ENCODE data around the gene LIME1.

The LIME1 gene, protein sequence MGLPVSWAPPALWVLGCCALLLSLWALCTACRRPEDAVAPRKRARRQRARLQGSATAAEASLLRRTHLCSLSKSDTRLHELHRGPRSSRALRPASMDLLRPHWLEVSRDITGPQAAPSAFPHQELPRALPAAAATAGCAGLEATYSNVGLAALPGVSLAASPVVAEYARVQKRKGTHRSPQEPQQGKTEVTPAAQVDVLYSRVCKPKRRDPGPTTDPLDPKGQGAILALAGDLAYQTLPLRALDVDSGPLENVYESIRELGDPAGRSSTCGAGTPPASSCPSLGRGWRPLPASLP

GRCh38 chr20:63735859-63736718 is at the start of gene LIME1:
Gene LIME1 (plus strand): TSS chr20:63736664. CDS start chr20:63737550, 886 bp downstream.
- DNase-seq, result no peak

DNA sequence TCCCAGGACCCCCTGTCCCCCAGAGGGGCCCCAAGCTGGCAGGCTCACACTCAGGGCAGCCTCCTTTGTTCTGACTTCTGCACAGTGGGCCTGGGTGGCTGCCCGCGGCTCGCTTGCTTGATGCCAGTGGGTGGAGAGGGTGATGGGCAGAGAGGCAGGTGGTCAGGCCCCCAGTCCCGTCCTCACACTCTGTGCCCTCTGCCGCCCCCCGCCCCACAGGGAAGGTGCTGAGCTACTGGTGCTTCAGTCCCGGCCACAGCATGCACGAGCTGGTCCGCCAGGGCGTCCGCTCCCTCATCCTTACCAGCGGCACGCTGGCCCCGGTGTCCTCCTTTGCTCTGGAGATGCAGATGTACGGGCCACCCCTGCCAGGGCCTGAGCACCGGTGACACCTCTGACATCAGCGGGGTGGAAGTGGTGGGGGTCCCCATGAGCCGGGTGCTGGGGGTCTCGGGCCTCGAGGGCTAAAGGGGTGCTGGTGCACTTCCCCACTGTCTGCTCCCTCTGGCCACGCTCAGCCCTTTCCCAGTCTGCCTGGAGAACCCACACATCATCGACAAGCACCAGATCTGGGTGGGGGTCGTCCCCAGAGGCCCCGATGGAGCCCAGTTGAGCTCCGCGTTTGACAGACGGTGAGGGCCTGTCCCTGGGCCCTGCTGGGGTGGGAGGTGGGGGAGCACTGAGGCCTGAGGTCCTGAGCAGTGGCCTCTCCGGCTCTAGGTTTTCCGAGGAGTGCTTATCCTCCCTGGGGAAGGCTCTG is 48.9 kb upstream of the LIME1 start:
- DNase-seq, result no peak

DNA sequence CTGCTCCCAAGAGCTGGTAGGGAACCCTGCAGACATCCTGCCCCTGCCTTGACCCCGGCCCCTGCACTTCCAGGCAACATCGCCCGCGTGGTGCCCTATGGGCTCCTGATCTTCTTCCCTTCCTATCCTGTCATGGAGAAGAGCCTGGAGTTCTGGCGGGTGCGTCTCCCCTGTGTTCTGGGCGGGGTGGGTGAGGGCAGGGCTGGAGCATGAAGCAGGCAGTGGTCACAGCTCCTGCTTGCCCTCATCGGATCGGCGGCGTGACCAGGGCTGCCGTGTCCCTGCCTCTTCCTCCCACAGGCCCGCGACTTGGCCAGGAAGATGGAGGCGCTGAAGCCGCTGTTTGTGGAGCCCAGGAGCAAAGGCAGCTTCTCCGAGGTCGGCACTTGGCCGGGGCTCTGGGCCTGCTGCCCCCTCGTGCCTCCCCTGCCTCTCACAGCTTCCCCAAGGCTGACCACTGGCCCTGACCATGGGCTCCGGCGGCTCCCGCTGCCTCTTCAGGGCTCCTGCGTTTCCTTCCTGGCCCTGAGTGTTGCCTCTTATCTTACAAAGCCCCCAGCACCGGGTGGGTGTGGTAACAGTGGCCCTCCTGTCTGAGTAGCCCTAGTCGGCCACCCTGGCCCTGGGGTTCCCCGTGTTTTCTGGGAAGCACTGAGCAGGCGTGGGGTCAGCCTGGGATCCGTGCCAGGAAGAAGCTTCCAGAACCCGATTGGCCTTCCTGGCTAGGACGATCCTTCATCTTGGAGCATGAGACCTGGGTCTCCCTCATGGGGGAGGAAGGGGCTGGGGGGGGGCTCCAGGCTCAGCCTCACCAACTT is 48.0 kb upstream of the LIME1 start:
- no peak for DNase-seq

GRCh38 chr20:63689046-63690002 is 47.1 kb upstream of the LIME1 start:
- DNase-seq, result no peak

- DNase-seq, result no peak
Measured at GRCh38 chr20:63690003-63690897, 46.2 kb upstream of the LIME1 start.

GRCh38 chr20:63690898-63691710 is 45.4 kb upstream of the LIME1 start:
- DNase-seq, result no peak

DNA sequence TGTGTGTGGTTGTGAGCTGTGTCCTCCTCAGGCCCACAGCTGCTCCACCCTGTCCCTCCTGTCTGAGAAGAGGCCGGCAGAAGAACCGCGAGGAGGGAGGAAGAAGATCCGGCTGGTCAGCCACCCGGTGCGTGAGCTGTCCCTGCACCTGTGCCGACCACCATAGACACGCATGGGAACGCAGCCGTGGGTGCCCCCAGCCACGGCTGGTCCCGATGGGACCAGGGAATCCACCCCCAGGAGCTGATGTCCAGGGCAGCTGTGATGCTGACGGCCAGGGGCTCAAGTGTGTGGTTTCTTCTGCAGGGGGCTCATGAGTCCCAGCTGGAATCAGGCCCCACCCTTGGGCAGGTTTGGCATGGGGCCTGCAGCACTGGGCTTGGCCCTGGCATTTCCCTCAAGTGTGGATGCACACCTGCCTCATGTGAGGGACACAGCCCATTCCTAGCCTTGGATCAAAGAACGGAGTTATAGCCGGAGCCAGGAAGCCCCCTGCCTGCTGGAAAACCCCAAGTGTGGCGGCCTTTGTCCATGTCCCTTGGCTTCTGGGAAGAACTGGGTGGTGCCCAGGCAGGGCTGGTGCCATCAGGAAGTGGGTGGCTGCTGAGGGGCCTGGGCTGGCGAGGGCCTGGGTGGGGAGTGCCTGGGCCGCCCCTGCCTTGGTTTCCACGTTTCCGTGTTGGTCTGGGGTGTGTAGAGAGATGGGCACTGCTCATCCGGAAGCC is 44.6 kb upstream of the LIME1 start:
- DNase-seq, result no peak

- peak in 1 of 3 experiments; percentile 22 for DNase-seq
Measured at GRCh38 chr20:63692436-63693082, 43.9 kb upstream of the LIME1 start.

GRCh38 chr20:63693083-63693732 is 43.3 kb upstream of the LIME1 start:
- DNase-seq, result no peak

DNA sequence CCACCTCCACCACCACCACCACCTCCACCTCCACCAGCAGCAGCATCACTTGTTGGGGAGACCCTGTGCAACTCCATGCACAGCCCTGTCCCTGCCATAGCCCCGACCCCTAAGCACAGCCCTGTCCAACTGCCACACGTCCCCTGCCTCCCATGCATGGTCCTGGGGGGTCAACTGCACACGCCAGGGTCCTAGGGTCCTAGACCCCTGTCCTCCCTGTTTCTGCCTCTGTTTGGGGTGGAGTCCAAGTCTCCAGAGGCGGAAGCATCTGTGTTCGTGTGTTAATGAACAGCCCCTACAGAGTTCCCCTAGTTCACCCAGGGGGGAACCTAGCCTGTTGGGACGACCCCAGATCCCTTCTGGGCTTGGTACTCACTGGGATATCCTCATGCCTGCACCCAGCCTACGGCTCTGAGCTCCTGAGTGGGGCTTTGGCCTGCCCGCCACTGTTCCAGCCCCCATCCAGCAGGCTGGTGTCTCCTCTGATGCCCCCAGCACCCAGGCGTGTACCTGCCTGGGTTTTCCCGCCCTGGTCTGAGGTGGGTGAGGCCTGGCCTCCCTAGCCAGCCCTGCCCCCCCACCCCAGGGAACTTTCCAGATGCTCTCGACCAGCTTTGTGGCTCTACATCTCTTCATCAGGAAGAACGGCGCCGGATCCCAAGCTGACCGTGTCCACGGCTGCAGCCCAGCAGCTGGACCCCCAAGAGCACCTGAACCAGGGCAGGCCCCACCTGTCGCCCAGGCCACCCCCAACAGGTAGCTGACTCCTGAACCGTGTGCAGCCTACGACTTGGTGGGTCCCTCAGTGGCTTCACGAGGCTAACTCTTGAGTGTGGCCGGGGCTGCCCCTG is 42.5 kb upstream of the LIME1 start:
- no peak for DNase-seq

- DNase-seq, result no peak
Measured at GRCh38 chr20:63694584-63695423, 41.7 kb upstream of the LIME1 start.

DNA sequence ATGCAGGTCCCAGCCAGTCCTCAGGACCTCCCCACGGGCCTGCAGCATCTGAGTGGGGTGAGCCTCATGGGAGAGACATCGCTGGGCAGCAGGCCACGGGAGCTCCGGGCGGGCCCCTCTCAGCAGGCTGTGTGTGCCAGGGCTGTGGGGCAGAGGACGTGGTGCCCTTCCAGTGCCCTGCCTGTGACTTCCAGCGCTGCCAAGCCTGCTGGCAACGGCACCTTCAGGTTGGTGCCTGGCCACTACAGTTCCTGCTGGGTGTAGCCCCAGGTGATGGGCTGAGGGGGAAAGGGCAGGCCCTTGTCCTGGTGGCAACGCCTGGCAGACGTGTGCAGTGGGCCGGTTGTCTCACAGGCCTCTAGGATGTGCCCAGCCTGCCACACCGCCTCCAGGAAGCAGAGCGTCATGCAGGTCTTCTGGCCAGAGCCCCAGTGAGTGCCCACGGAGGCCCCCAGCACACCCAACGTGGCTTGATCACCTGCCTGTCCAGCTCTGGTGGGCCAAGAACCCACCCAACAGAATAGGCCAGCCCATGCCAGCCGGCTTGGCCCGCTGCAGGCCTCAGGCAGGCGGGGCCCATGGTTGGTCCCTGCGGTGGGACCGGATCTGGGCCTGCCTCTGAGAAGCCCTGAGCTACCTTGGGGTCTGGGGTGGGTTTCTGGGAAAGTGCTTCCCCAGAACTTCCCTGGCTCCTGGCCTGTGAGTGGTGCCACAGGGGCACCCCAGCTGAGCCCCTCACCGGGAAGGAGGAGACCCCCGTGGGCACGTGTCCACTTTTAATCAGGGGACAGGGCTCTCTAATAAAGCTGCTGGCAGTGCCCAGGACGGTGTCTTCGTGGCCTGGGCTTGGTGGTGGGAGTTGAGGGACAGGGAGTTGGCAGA is 40.8 kb upstream of the LIME1 start:
- no peak for DNase-seq

- DNase-seq, result no peak
Measured at GRCh38 chr20:63696306-63696627, 40.2 kb upstream of the LIME1 start.

DNA sequence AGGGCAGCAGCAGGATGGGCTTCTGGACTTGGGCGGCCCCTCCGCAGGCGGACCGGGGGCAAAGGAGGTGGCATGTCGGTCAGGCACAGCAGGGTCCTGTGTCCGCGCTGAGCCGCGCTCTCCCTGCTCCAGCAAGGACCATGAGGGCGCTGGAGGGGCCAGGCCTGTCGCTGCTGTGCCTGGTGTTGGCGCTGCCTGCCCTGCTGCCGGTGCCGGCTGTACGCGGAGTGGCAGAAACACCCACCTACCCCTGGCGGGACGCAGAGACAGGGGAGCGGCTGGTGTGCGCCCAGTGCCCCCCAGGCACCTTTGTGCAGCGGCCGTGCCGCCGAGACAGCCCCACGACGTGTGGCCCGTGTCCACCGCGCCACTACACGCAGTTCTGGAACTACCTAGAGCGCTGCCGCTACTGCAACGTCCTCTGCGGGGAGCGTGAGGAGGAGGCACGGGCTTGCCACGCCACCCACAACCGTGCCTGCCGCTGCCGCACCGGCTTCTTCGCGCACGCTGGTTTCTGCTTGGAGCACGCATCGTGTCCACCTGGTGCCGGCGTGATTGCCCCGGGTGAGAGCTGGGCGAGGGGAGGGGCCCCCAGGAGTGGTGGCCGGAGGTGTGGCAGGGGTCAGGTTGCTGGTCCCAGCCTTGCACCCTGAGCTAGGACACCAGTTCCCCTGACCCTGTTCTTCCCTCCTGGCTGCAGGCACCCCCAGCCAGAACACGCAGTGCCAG is 39.7 kb upstream of the LIME1 start, which contains the start of gene TNFRSF6B:
TNFRSF6B (plus strand) TSS at position 25 of the 729 bp plus-strand sequence; CDS start at position 141, 116 bp downstream.
- DNase-seq, result no peak

Data from NCI-H1417 (cell line).